Neural crest cell (in vitro differentiated cells): ENCODE measurements around the gene INAFM1. TPM values are rescaled to one million over a fixed set of nuclear protein-coding genes. Genes with fewer than 3 reads are reported as not detected.
"Not testable (repeated sequence)": the region's sequence is repeated elsewhere in the genome, so short reads cannot be mapped to it uniquely, and the experiment has no call there.

Source experiments
- DNase-seq: peaks from one replicate; pipeline ENCODE4 v3.0.0; 2021; ENCODE audit warnings: low read depth, mixed read lengths, low spot score
- H3K27ac Mint-ChIP-seq: one replicate; pipeline ENCODE4 v1.8.0; 2021; ENCODE audit warnings: mild to moderate bottlenecking, mixed read lengths; ENCODE audit not compliant: unreplicated experiment
- H3K27me3 Mint-ChIP-seq: 2 replicates; pipeline ENCODE4 v1.8.0; 2021; ENCODE audit warnings: low read depth, mild to moderate bottlenecking, mixed read lengths
- H3K36me3 Mint-ChIP-seq: 2 replicates; pipeline ENCODE4 v1.8.0; 2021; ENCODE audit warnings: low read depth, mild to moderate bottlenecking, mixed read lengths
- H3K4me1 Mint-ChIP-seq: 2 replicates; pipeline ENCODE4 v1.8.0; 2021; ENCODE audit warnings: mixed read lengths
- H3K4me3 Mint-ChIP-seq: one replicate; pipeline ENCODE4 v1.8.0; 2021; ENCODE audit warnings: mild to moderate bottlenecking, mixed read lengths
- H3K9me3 Mint-ChIP-seq: 2 replicates; pipeline ENCODE4 v1.8.0; 2021; ENCODE audit warnings: mixed read lengths
- CTCF ChIP-seq: fragments of 200-600 bp; sonication (generic); conservative IDR thresholded peaks from 2 replicates; pipeline ENCODE4 v1.5.0; 2021; ENCODE audit warnings: antibody characterized with exemption, mild to moderate bottlenecking
- total RNA-seq: library from RNA; stranded (reverse); gene quantifications from 2 replicates; pipeline ENCODE4 v1.2.1, GENCODE V29; 2021

INAFM1 gene
- total RNA-seq, 1 donor from 2014 or later = 10.2 TPM

DNA sequence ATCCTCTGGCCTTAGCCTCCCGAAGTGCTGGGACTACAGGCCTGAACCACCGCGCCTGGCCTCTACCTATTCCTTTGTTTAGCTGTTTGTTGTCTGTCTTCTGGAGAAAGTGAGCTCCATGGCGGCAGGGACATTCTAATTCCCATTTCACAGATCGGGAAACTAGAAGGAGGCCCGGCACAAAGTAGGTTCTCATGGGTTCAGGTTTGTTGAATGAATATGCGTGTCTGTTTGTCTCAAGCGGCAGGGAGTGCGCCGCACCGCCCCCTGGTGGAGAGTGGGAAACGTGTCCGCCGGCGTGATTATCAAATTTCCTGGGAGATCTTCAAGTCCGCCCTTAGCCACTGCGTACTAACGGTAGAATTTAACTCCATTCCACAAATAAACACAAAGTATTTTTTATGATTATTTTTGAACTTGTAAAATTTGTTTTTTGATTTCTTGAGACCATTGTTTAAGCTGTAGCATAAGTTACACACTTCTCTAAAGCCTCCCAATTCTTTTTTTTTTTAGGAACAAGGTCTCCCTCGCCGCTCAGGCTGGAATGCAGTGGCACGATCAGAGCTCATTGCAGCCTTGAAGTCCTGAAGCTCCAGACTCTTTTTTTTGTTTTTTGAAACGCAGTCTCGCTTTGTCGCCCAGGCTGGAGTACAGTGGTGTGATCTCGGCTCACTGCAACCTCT is 27.2 kb upstream of the INAFM1 start:
- H3K4me3 Mint-ChIP-seq = peak overlapping the region; percentile 52
- DNase-seq = peak; percentile 82
- H3K27me3 Mint-ChIP-seq = peaks cover 4% of the 10 kb centered on the region
- no peaks in the 10 kb centered on the region for H3K36me3 Mint-ChIP-seq
- peaks cover 21% of the 10 kb centered on the region for H3K4me1 Mint-ChIP-seq
- peak; percentile 92 for TF ChIP-seq CTCF
- no peak overlapping the region for H3K27ac Mint-ChIP-seq
- H3K9me3 Mint-ChIP-seq = no peaks in the 10 kb centered on the region

- Mint-ChIP-seq H3K4me1 (peaks cover 19% of the 10 kb centered on the region), H3K4me3 (peak overlapping the region; percentile 71)
- not testable (repeated sequence) for DNase-seq, H3K27ac Mint-ChIP-seq, H3K36me3 Mint-ChIP-seq, H3K9me3 Mint-ChIP-seq, H3K27me3 Mint-ChIP-seq
These were observed 21.7 kb upstream of the INAFM1 start for GRCh38 chr19:47253016-47253415.

DNA sequence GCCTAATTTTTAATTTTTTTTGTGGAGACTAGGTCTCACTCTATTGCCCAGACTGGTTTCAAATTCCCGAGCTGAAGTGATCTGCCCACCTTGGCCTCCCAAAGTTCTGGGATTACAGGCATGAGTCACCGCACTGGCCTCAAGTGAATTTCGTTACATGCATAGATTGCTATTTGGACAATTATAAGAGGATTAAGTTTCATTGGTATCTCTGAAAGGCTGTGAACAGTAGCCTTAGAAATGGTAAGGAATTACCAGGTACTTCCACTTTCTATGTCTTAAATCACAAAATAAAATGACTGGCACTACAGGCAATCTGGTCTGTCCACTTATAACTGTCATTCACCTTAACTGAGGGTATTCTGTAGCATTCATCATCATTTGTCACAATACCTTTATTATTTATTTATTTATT is 21.2 kb upstream of the INAFM1 start:
- no peak for DNase-seq
- Mint-ChIP-seq H3K27ac (no peak overlapping the region), H3K36me3 (no peaks in the 10 kb centered on the region), H3K4me1 (peaks cover 22% of the 10 kb centered on the region), H3K9me3 (no peaks in the 10 kb centered on the region), H3K4me3 (peak overlapping the region; percentile 71), H3K27me3 (no peaks in the 10 kb centered on the region)
- no peak for TF ChIP-seq CTCF

GRCh38 chr19:47253970-47254369 is 20.7 kb upstream of the INAFM1 start:
- no peaks in the 10 kb centered on the region for H3K36me3 Mint-ChIP-seq
- TF ChIP-seq CTCF = no peak
- no peak for DNase-seq
- no peak overlapping the region for H3K27ac Mint-ChIP-seq
- peaks cover 25% of the 10 kb centered on the region for H3K4me1 Mint-ChIP-seq
- H3K9me3 Mint-ChIP-seq = no peaks in the 10 kb centered on the region
- H3K4me3 Mint-ChIP-seq = peak overlapping the region; percentile 69
- no peaks in the 10 kb centered on the region for H3K27me3 Mint-ChIP-seq

- Mint-ChIP-seq H3K9me3 (no peaks in the 10 kb centered on the region), H3K27ac (peak within 1 kb of the TSS; percentile 99), H3K4me3 (peak within 1 kb of the TSS; percentile 98), H3K27me3 (no peaks in the 10 kb centered on the region), H3K36me3 (peaks cover 4% of the 10 kb centered on the region), H3K4me1 (peaks cover 31% of the 10 kb centered on the region)
- peak; percentile 90 for DNase-seq
- no peak for TF ChIP-seq CTCF
These were observed 18.6 kb upstream of the INAFM1 start, which contains the start of gene CCDC9 for GRCh38 chr19:47255879-47256692. Gene CCDC9, plus strand, starts transcription at chr19:47256525. Its CDS starts 1,876 bp downstream, at chr19:47258401.
